Gastrocnemius medialis (tissue), 4 donors: ENCODE data around the gene ITPKB. TPM values are rescaled to one million over a fixed set of nuclear protein-coding genes. Genes with fewer than 3 reads are reported as not detected.

Source experiments
- ATAC-seq, 2 donors: fragments of 150-250 bp; one replicate each; pipeline ENCODE4 v1.9.1; 2016
- DNase-seq, 2 donors: peaks; one replicate each; pipeline ENCODE4 v3.0.0-alpha.2; 2019
- H3K27ac ChIP-seq, 4 donors: fragments of 200-600 bp; sonication (generic); 1 replicate in 1 of 4; 2 replicates in 3 of 4; pipeline ENCODE4 v1.5.1; 2016 to 2018; ENCODE audit warnings: mild to moderate bottlenecking in 2 of 4, moderate library complexity in 1 of 4
- H3K27me3 ChIP-seq, 3 donors: fragments of 200-600 bp; sonication (generic) in 2 of 3; 1 replicate in 1 of 3; 2 replicates in 2 of 3; pipeline versions ENCODE4 v1.5.1 to v1.6.0; 2016 to 2019; ENCODE audit warnings: mild to moderate bottlenecking in 1 of 3, moderate library complexity in 1 of 3
- H3K36me3 ChIP-seq, 2 donors: fragments of 200-600 bp; sonication (generic) in 1 of 2; one replicate each; pipeline ENCODE4 v1.5.1; 2017 to 2018
- H3K4me1 ChIP-seq, 2 donors: fragments of 200-600 bp; sonication (generic) in 1 of 2; one replicate each; pipeline ENCODE4 v1.5.1; 2016 to 2017; ENCODE audit warnings: mild to moderate bottlenecking in 2 of 2
- H3K4me3 ChIP-seq, 4 donors: fragments of 200-600 bp; sonication (generic) in 3 of 4; 1 replicate in 1 of 4; 2 replicates in 3 of 4; pipeline ENCODE4 v1.5.1; 2016 to 2019; ENCODE audit warnings: mild to moderate bottlenecking in 2 of 4
- H3K9me3 ChIP-seq, 3 donors: fragments of 200-600 bp; sonication (generic) in 2 of 3; 1 replicate in 1 of 3; 2 replicates in 2 of 3; pipeline ENCODE4 v1.5.1; 2016 to 2019
- POLR2A ChIP-seq, 2 donors: fragments of 450-650 bp; IDR thresholded peaks; one replicate each; pipeline ENCODE4 v1.6.1; 2017; ENCODE audit warnings: antibody characterized with exemption in 2 of 2, mild to moderate bottlenecking in 2 of 2, moderate library complexity in 2 of 2
- in situ Hi-C, 4 donors: fragments of 200-750 bp; cut with MboI; loops; one replicate each; pipeline versions ENCODE4 v1.15.0 to v1.8.0; 2017; ENCODE audit warnings: low sequenced_read_pairs in 4 of 4
- intact Hi-C: fragments of 100-400 bp; cut with DNase I; formaldehyde crosslinking; loops from one replicate; pipeline ENCODE4 v1.15.1; 2023; ENCODE audit warnings: low total_unique reads
- total RNA-seq, 4 donors: library from RNA; depleted of rRNA; stranded (reverse); fragments of >200 nt; gene quantifications; one replicate each; pipeline versions ENCODE4 v1.1.0 to v1.2.3, GENCODE V29; 2016
- TF ChIP-seq, protein P1 (sequence below), 5 experiments: fragments of 450-650 bp in 3 of 5; fragments of 200-600 bp in 2 of 5; sonication (generic) in 2 of 5; IDR thresholded peaks in 4 of 5; conservative IDR thresholded peaks in 1 of 5; 1 replicate in 4 of 5; 2 replicates in 1 of 5; pipeline ENCODE4 v1.5.1; 2016 to 2019; ENCODE audit warnings: antibody characterized with exemption in 5 of 5, mild to moderate bottlenecking in 3 of 5, moderate library complexity in 3 of 5

The ITPKB gene
- total RNA-seq, 4 donors from 2014 or later = 7.1 to 13.9 (median 7.8) TPM

DNA sequence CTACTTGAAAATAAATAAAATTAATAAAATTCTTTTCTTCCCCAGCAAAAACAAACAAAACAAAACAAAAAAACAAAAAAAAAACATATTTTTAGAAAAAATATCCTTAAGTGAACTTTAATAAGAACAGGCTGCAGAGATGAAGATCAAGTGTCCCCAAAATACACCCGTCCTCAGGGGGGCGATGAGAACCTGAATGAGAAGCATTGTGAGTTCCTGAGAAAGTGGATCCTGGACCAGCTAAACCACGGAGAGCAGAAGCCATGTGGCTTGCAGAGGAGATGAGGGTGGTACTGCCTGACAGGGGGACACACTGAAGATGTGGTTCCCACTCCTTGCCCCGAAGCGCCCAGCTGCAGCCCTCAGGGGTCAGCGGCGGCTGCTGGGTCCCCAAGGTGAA lies 89.3 kb downstream of the ITPKB start:
- H3K9me3 ChIP-seq = no peaks in the 10 kb centered on the region
- DNase-seq = no peak
- ATAC-seq = no peak
- in situ Hi-C loops = loop anchor here in 1 of 4 donors (25.0 kb wide), 1 partner anchor 788 kb away; no protein-coding TSS in a partner anchor
- H3K4me1 ChIP-seq = peaks cover 30 to 39% of the 10 kb centered on the region in 2 donors
- intact Hi-C loops = no loop called here
- H3K27ac ChIP-seq = peak overlapping the region in 1 of 4 donors; percentile 23
- H3K27me3 ChIP-seq = no peaks in the 10 kb centered on the region
- peaks cover 0 to 8% of the 10 kb centered on the region in 2 donors for H3K36me3 ChIP-seq
- TF ChIP-seq, protein P1, sequence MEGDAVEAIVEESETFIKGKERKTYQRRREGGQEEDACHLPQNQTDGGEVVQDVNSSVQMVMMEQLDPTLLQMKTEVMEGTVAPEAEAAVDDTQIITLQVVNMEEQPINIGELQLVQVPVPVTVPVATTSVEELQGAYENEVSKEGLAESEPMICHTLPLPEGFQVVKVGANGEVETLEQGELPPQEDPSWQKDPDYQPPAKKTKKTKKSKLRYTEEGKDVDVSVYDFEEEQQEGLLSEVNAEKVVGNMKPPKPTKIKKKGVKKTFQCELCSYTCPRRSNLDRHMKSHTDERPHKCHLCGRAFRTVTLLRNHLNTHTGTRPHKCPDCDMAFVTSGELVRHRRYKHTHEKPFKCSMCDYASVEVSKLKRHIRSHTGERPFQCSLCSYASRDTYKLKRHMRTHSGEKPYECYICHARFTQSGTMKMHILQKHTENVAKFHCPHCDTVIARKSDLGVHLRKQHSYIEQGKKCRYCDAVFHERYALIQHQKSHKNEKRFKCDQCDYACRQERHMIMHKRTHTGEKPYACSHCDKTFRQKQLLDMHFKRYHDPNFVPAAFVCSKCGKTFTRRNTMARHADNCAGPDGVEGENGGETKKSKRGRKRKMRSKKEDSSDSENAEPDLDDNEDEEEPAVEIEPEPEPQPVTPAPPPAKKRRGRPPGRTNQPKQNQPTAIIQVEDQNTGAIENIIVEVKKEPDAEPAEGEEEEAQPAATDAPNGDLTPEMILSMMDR (IDR thresholded peaks at IDR 0.05 in 4 of 5, conservative IDR thresholded peaks at IDR 0.05 in 1 of 5) = peak in 1 of 5 experiments; percentile 28
- TF ChIP-seq POLR2A (IDR thresholded peaks at IDR 0.05) = no peak
- H3K4me3 ChIP-seq = no peak overlapping the region

DNA sequence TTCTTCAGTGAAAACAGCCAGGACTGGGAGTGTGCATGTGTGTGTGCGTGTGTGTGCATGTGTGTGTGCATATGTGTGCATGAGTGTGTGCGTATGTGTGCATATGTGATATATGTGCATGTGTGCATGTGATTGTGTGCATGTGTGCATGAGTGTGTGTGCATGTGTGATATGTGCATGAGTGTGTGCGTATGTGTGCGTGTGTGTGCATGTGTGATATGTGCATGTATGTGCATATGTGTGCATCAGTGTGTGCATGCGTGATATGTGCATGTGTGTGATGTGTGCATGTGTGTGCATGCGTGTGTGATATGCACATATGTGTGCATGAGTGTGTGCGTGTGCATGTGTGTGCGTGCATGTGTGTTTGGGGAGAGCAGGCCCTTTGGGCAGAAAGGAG lies 89.8 kb downstream of the ITPKB start:
- ATAC-seq (no peak), DNase-seq (no peak)
- no peak for TF ChIP-seq POLR2A (IDR thresholded peaks at IDR 0.05)
- TF ChIP-seq, protein P1 (IDR thresholded peaks at IDR 0.05 in 4 of 5, conservative IDR thresholded peaks at IDR 0.05 in 1 of 5) = no peak
- Histone ChIP-seq H3K36me3 (peaks cover 0 to 8% of the 10 kb centered on the region in 2 donors), H3K4me3 (no peak overlapping the region), H3K27me3 (no peaks in the 10 kb centered on the region), H3K9me3 (no peaks in the 10 kb centered on the region), H3K4me1 (peaks cover 31 to 39% of the 10 kb centered on the region in 2 donors), H3K27ac (no peak overlapping the region)
- in situ Hi-C loops = loop anchor here in 1 of 4 donors (25.0 kb wide), 1 partner anchor 788 kb away; no protein-coding TSS in a partner anchor
- intact Hi-C loops = no loop called here

DNA sequence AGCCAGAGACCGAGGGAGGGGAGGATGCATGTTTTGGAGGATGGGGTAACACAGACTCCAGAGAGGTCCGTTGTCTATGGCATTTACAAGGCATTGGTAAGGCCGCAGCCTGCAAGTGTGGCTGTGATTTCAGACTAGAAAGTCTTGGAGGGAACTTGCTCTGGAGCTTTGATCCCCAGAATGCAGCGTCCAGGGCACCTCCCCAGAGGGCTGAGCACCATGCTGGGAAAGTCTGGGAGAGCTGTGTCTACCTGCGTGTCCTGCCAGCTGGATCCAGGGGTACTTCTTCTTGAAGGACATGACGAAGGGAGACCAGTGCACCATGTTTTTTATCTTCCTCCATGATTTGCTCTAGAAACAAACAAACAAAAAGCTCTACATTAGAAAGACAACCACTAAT lies 90.7 kb downstream of the ITPKB start:
- peaks cover 0 to 8% of the 10 kb centered on the region in 2 donors for H3K36me3 ChIP-seq
- intact Hi-C loops = no loop called here
- ATAC-seq (no peak), DNase-seq (no peak)
- H3K9me3 ChIP-seq = no peaks in the 10 kb centered on the region
- no peak overlapping the region for H3K27ac ChIP-seq
- H3K4me1 ChIP-seq = peaks cover 23 to 34% of the 10 kb centered on the region in 2 donors
- no peak overlapping the region for H3K4me3 ChIP-seq
- no peaks in the 10 kb centered on the region for H3K27me3 ChIP-seq
- in situ Hi-C loops = loop anchor here in 1 of 4 donors (25.0 kb wide), 1 partner anchor 789 kb away; no protein-coding TSS in a partner anchor
- no peak for TF ChIP-seq POLR2A (IDR thresholded peaks at IDR 0.05)
- TF ChIP-seq, protein P1 (IDR thresholded peaks at IDR 0.05 in 4 of 5, conservative IDR thresholded peaks at IDR 0.05 in 1 of 5) = no peak

DNA sequence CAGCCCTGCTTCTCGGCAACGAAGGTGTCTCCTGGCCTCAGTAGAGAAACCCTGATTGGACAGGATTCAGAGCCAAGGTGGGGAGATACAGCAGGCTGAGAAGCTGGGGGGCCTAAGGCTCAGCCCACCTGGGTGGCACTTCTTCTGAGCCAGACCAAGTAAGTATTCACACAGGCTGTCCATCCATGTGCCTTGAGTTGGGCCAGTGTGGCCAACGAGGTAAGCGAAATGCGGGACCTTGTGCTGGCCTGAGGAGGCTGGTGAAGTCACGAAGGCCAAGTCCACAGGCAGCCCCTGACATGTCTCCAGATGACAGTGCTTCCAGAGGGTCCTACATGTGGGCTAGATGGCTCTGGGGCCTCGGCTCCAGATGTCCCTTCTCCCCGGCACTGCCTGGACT lies 91.4 kb downstream of the ITPKB start:
- H3K36me3 ChIP-seq = peaks cover 0 to 8% of the 10 kb centered on the region in 2 donors
- ATAC-seq (no peak), DNase-seq (no peak)
- H3K4me1 ChIP-seq = peaks cover 19 to 29% of the 10 kb centered on the region in 2 donors
- no peaks in the 10 kb centered on the region for H3K9me3 ChIP-seq
- in situ Hi-C loops = loop anchor here in 1 of 4 donors (25.0 kb wide), 1 partner anchor 790 kb away; no protein-coding TSS in a partner anchor
- no peak overlapping the region for H3K4me3 ChIP-seq
- peak overlapping the region in 1 of 4 donors; percentile 29 for H3K27ac ChIP-seq
- no peaks in the 10 kb centered on the region for H3K27me3 ChIP-seq
- TF ChIP-seq POLR2A (IDR thresholded peaks at IDR 0.05) = no peak
- TF ChIP-seq, protein P1 (IDR thresholded peaks at IDR 0.05 in 4 of 5, conservative IDR thresholded peaks at IDR 0.05 in 1 of 5) = no peak
- intact Hi-C loops = no loop called here
